Dedifferentiated amniotic fluid mesenchymal stem cell (primary cell): Measurements from ENCODE around the gene THTPA.

Source experiments
- DNase-seq: peaks from one replicate; pipeline ENCODE4 v3.0.0-alpha.2; 2016; ENCODE audit errors: extremely low spot score

Gene THTPA

DNA sequence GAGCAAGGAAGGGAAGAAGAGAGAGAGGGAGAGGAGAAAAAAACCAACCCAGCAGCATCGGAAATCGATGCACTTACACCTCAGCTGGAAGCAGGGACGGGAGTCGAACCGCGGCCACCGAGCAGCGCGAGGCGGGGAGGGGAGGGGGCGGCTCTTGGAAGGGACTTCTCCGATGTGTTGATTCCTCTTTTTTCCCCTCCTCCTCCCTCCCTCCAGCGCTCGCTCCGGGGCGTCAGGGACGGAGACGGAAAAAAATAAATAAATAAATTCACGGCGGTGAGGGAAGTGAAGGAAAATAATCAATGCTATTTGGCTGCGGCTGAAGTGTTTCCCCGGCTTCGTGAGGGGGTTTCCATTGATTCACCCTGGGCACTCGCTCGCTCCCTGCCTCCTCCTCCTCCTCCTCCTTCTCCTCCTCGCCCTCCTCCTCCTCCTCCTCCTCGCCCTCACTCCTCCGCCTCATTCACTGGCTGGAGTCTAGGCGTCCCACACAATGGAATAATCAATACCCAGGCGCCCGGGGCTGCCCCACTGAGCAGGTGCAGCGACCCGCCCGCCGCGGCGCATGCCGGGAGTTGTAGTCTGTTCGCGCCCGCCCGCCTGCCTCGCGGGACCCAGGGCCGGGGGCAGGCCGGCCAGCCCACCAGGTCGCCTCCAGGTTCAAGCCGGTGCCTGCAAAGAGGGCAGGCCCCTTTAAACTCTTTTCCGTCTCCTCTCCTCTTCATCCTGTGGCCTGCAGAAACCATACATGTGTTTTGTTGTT is 4.6 kb upstream of the THTPA start, which contains the start of gene ZFHX2:
Gene ZFHX2, minus strand, starts transcription at position 500 of the 763 bp plus-strand sequence. CDS start 16,440 bp downstream, outside the sequence.
- no peak for DNase-seq

DNA sequence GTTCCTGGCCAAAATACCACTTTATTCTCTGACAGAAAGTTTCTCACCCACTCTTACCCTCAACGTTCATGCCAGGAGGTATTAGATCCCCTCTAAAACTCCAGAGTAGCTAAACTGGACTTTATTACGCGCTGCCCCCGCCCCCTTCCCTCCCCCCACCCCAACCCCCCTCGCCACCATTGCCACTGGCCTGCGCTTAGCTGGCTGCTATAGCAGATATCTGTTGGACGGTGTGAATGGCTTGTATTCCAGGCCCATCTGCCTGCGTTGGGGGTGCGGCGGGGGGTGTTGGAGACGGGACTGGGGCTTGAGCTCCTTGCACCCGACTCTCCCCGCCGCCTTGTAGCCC is 564 bp upstream of the THTPA start:
- no peak for DNase-seq

DNA sequence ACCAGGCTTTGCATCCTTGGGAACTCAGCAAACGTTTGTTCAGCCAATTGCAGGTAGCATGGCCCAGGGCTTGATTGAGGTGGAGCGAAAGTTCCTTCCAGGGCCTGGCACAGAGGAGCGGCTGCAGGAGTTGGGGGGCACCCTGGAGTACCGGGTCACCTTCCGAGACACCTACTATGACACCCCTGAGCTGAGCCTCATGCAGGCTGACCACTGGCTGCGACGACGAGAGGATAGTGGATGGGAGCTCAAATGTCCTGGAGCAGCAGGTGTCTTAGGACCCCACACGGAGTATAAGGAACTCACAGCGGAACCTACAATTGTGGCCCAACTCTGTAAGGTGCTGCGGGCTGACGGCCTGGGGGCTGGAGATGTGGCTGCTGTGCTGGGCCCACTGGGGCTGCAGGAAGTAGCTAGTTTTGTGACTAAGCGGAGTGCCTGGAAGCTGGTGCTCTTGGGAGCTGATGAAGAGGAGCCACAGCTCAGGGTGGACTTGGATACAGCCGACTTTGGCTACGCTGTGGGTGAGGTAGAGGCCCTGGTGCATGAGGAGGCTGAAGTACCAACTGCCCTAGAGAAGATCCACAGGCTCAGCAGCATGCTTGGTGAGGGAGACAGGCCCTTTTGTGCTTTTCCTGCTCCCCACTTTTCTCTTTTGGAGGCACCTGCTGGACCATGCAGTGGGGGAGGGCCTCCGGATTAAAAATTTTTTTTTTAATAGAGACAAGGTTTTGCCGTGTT is 799 bp downstream of the THTPA start:
- DNase-seq: no peak

DNA sequence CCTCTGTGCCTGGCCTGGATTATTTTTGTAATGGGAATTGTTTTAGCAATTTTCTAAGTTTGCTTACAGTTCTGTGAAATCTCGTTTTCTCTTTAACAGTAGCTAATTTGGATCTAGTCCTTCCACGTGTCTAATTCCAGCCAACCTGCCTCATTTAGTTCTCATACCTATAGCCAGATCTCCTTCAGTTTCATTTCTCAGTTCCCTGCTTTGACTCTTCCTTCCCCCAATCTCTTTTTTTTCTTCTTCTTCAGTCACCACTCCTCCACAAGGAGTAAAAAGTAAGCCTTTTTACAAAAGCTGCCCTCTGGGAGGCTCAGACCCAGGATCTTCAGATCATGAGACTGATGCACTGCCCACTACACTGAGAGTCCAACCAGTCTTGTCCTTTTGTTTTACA is 1.4 kb downstream of the THTPA start:
- DNase-seq: no peak

DNA sequence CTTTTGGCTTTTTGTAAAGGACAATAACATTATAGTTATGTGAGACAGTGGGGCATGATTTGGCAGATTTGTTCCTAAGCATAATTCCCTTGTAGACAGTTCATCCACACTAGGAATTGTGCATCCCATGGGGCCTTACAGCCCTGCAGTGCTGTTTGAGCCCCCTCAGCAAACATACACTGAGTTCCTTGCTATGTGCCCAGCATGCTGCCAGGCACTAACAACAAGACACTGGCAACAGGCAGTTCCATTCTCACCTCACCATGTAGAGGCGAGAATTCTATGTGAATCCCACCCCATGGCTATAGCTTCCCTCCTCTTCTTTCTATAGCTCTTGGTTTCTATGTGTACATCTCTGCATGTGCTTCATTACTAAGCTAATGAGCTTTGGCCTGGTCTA is 1.9 kb downstream of the THTPA start:
- DNase-seq: no peak

DNA sequence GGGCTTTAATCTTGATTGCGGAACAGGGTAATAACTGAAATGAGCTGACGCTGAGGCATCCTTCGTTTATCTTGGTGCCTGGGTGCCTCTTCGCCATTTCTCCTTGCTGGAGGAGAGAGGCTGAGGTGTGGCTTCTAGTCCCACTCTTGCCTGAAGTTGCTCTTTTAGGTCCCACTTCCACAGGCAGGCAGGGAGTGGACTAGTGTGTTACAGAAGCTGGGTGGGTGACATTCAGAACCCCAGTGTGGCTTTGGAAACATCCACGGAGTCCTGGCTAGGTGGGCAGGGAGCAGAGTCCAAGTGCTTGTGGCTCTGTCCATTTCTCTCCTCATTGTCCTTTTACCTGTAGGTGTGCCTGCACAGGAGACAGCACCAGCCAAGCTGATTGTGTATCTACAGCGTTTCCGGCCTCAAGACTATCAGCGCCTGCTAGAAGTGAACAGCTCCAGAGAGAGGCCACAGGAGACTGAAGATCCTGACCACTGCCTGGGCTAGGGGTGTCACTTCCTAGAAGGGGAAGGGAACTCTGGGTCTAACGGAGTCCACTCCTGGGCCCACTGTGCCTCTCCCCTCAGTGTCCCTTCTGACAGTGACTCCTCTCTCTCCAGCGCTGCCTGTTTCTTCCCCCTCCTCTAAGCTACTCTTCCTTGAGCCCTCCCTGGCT is 2.4 kb downstream of the THTPA start:
- DNase-seq: no peak

DNA sequence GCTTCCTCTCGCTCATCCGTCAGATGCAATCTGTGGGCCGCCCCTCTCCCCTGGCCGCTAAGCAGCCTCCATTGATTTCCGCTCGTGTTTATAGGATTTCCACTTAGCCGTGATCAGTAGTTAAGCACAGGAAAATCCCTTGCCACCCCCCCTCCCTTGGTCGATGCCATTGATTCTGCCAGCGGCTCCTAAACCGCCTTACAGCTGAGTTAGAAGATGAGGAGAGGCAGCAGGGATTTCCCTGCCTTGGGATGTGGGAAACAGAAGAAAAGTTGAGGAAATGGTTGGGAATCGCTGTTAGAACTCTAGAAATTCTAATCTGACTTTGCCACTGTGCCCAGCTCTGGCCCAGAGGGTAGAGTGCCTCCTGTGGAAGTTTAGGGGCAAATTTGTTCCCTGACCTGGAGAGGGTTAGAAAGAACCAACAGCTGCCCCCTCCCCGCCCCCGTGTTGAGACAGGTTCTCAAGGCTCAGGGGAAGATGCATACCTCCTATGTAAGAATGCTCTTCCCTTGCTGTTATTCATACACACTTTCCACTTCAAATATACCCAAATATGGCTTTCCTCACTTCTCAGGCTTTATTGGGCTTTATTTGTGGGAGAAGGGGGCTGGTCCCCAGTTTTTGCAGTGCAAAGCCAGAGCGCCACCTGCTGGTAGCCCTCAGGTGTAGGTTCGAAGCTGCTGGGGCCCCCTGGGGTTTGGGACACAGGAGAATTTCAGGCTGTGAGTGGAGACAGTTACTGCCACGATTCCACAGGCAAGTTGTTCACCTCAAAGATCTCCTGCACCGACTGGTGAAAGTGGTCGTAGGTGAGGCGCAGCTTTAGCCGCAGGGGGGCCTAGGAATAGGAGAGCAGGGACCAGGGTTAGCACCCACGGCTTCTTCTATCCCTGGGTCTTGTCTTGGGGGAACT is 3.2 kb downstream of the THTPA start:
- peak; percentile 49 for DNase-seq

DNA sequence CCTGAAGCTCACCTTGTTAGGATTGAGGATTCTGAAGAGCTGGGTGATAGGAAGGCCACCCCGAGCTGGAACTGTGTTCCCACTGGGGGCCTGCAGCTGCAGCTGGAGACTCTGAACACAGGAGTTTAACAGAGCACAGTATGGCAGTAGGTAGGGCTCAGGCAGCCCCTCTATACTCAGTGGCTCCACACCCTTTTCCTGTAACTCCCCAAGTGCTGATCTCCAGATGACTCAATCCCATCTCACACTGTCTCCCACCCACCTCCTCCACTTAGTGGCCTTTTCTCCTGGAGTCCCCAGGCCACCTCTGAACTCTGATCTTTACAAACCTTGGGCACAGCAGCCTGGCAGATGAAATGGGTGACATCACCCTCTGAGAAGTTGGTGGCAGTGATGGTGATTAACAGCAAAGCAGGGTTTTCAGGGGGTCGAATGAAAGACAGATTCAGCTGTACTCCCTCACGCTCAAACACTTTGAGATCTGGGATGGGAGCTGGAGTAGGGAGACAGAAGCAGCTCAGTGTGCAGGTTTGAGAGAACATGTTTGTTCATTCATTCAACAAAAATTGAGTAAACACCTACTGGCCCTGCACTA is 4.0 kb downstream of the THTPA start:
- no peak for DNase-seq

DNA sequence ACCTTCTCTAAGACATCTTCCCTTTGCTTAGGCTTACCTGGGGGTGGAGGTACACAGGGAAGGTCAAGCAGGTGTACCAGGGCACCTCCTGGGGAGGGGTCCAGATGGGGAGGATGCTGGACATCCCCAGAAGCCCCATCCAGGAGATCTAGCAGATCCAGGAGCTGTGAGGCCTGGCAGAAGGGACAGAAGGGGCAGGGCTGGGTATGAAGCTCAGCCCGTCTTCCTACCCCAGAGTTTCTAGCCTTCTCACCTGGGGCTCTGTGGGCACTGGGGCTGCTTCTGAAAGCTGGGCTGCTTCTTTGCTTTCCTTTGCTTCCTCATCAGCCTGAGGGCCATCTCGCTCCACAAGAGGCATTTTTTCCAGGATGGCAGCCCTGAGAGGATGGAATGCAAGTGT is 5.2 kb downstream of the THTPA start:
- no peak for DNase-seq

DNA sequence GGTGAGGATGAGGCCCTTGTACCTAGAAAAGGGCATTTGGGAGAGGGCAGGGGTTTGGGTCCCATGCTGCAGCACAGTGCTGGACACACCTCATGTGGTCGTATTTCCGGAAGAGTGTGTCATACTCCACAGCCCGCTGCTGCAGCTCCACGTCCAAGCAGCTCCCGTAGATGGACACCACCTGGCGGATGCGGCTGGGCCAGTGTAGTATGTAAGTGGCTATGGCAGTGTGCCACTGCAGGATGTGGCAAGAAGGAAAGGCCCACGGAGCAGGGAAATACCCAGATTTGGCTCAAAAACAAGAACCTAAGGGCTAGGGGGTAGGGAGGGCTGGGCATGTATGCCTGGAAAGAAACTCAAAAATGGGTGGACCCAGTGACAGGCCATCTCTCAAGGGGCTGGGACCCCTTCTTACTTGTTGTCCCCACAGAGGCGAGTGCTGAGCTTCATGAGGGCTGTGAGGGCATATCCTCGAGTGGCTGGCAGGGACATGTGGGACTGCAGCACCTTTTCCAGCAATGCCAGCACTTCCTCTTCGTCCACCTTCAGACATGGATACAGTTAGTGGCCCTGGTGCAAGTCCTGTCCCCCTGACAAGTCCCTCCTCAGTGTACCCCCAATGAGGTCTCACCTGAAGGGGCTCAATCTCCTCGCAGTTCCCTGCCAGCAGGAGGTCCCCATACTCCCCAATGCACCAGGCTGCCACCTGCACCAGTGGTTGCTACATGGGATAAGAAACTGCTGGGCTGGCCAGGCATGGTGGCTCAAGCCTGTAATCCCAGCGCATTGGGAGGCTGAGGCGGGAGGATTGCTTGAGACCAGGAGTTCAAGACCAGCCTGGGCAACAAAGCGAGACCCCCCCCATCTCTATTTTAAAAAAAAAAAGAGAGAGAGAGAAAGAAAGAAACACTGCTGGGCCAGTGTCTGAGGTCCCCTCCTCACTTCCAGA is 6.1 kb downstream of the THTPA start:
- DNase-seq: no peak

DNA sequence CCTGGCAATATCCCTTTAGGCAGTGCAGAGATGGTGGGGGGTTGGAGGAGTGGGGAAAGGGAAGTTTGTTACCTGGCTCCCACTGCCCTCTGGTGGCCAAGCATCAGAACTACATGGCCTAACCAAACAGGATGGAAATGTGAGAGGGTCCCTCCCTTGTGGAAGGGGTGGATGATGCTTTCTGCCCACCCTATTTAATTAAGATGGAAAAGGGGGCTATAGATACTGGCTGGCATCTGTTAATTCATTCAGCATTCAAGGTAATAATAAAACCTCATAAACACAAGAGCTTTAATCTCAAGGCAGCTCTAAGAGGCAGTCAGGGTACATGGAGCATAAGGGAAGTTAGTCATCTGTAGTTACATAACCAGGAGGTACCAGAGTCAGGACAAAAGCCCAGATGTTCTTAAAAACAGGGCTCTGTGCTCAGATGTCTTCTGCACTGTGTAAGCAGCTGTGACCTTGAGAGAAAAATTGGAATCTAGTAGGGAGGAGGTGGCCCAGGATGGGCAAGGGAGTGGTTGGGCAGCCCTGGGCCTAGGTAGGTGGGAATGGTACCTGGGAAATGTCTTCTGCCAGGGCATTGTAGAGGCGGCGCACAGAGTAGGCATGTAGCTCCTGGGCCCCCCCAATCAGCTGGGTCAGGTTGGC is 6.9 kb downstream of the THTPA start:
- no peak for DNase-seq

DNA sequence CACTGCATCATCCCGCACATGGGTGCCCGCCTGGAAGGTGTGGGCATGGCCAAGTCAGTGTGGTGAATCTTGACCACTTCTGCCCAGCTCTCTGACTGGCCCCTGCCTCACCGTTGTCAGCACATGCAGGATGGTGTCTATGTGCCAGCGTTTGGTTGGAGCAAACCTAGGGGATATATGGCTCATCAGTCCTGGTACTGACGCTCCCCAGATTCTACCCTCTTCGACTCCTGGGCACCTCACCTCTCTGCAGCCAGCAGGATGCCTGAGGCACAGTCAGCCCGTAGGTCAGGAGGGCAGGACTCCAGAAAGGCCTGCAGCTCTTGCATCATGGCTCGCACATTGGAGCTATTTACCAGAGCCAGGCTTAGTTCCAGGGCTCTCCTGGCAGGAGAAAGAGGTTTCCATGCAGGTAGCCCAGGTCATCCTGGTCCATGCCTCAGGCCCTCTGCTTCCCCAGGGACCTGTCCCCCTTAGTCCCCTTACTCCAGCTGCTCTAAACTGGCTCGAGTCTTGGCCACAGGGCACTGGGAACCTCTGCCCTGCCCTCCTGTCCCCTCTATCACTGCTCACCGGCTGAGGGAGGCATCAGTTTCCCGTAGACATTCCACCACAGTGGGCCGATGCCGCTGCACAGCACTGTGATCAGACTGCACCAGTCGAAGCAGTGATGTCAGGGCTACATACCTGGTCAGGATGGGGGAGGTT is 7.6 kb downstream of the THTPA start:
- no peak for DNase-seq

DNA sequence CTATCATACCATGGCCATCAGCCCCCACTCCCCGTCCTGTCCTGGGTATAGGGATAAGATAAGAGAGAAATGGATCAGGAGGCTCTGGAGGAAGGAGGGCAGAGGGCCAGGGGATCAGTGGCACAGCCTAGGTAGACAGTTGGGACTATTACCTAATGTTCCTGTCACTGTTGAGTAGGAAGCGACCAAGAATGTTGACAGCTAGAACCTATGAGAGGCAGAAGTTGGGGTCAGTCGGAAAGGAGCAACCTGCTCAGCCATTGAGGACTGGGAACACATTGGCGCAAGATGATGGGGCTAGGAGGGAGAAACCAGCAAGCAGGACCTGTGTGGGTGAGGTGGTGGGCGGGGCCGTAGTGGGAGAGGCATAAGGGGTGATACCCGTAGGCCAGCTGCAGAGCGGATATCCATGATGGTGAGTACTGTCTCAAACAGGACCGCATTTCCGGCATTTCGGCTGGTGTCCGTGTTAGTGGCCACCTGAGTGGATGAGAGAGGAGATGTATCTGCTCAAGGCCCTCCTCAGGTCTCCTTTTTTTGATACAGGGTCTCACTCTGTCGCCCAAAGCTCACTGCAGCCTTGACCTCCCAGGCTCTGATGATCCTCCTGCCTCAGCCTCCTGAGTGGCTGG is 8.2 kb downstream of the THTPA start:
- DNase-seq: no peak

DNA sequence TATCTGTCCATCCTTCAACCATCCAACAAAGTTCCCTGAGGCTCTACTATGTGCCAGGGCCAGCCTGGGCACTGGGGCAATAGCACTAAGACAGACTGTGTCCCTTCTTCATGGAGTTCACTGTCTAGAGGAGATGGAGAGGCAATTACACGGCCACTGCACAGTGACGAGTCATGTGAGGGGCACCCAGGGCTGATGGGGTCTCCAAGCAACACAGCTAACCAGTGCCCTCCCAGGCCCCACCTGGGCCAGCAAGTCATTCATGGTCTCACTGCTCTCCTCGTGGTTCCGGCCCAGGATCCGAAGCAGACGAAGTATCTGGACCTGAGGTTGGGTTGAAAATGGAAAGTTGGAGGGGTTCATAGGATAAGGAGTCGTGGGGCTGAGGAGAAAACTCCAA is 8.8 kb downstream of the THTPA start:
- DNase-seq: no peak

DNA sequence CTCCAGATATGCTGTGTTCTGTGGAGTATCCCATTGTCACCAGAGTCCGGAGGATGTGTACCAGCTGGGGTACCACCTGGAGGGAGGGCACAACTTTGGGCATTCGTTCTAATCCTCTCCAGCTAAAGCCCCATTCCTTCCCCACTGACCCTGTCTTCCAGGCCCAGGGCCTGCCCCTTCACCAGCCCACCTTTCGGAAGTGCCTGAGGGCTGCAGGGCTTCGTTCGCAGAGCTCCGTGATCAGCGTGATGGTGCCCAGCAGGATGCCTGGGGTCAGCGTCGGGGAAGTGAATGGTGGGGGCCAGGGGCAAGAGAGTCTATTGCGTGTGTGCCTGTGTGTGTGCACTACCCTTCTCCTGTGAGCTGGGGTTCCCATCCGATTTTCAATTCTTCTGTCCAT is 9.6 kb downstream of the THTPA start:
- DNase-seq: no peak

DNA sequence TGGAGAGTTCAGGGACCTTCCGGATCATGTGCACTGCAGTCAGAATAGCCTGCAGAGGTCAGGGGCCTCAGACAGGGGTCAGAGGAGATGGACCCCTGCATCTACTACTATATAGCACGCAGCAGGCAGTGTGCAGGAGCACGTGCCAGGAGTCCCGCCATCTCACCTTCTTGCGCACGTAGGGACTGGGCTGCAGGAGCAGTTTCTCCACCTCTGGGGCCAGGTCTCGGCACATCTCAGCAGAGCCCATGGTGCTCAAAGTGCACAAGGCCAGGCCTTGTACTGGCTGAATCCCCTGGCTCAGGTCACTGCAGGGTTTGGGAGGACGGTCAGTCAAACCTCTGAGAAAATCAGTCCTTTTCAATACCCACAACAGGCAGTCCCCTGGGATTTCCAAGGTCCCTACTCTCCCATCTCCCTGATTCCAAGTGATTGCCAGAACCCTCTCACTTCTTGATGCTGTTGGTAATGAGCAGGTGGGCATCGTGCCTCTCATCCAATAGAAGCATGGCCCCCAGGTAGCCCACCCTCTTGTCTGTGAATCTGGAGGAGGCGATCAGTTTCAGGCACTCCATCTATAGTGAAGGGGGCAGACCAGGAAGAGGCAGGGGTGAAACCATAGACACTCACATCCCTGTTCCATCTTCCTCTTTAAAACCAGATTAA is 10.2 kb downstream of the THTPA start:
- no peak for DNase-seq

DNA sequence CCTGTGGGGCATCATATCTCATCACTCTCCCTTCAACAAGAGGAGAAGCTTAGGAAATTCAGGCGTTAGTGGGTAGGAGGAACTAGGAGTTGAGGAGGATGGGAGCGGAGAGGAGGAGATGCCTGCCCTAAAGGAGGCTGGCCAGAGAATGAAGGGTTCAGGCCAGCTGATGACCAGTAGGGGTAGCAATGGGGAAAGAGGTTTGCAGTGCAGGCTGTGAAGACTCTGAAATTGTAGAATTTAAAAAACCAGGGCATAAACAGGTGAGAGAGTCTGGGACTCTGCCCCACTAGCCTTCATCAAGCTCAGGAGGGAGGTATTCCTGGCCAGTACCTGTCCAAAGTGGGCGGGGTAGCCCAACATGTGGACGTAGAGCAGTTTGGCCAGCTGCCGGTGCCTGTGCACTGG is 10.7 kb downstream of the THTPA start:
- no peak for DNase-seq
